22Rv1 (cell line): Measurements from ENCODE around the gene CETN3.

Source experiments
- CTCF ChIP-seq: fragments of 450-650 bp; IDR thresholded peaks from 2 replicates; pipeline ENCODE4 v1.5.1; 2017; ENCODE audit warnings: mild to moderate bottlenecking
- ZFX ChIP-seq: fragments of 450-650 bp; IDR thresholded peaks from 2 replicates; pipeline ENCODE4 v1.6.1; 2017; ENCODE audit warnings: antibody characterized with exemption, borderline replicate concordance

DNA sequence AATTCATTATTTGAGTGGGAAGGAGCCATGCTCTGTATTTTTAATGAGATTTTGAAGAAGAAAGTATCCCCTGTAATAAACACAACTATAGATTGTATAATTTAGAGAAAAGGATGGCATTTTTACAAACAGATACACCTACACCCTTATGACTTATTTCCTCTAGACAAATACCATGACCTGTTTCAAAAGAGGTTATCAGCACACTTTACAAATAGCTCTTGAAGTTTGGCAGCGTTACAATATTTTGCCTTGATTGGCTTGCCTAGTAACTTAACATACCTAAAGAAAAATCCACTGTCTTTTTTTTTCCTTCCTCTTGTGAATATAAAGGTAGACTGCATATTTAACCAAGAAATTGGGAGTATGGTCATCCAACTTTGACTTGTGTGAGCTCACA, 28.5 kb upstream of the CETN3 start:
- no peak for TF ChIP-seq CTCF
- no peak for TF ChIP-seq ZFX
